ENCODE measurements around the gene GOLGA6D.
"Not testable (repeated sequence)": the region's sequence is repeated elsewhere in the genome, so short reads cannot be mapped to it uniquely, and the experiment has no call there.

Gene GOLGA6D

GRCh38 chr15:75307778-75308390 lies 25.2 kb downstream of the GOLGA6D start:
- peak; percentile 76 for ATAC-seq
- TF ChIP-seq GLIS3 (CRISPR knock-in tag; IDR thresholded peaks at IDR 0.05), result no peak
- no peak for TF ChIP-seq ZNF70 (CRISPR knock-in tag; IDR thresholded peaks at IDR 0.05)

GRCh38 chr15:75309711-75310110 lies 27.1 kb downstream of the GOLGA6D start:
- TF ChIP-seq ZNF70 (CRISPR knock-in tag; IDR thresholded peaks at IDR 0.05) (no peak), ISL1 (CRISPR knock-in tag; IDR thresholded peaks at IDR 0.05) (no peak), CREB5 (CRISPR knock-in tag; IDR thresholded peaks at IDR 0.05; ENCODE audit: low read depth) (no peak), ZNF565 (CRISPR knock-in tag; conservative IDR thresholded peaks at IDR 0.05; ENCODE audit: low read depth) (no peak), POU6F1 (CRISPR knock-in tag; IDR thresholded peaks at IDR 0.05; ENCODE audit: borderline replicate concordance, low read depth) (no peak), ARNTL (CRISPR knock-in tag; IDR thresholded peaks at IDR 0.05; ENCODE audit: borderline replicate concordance, low read depth) (no peak), ZC3H10 (CRISPR knock-in tag; IDR thresholded peaks at IDR 0.05) (no peak), TOX (CRISPR knock-in tag; IDR thresholded peaks at IDR 0.05; ENCODE audit: borderline replicate concordance) (no peak), TCF4 (CRISPR knock-in tag; IDR thresholded peaks at IDR 0.05; ENCODE audit: borderline replicate concordance) (no peak), ESRRG (CRISPR knock-in tag; IDR thresholded peaks at IDR 0.05) (no peak), PATZ1 (CRISPR knock-in tag; IDR thresholded peaks at IDR 0.05; ENCODE audit: borderline replicate concordance) (no peak), ZFP30 (CRISPR knock-in tag; IDR thresholded peaks at IDR 0.05) (no peak), ZNF8 (CRISPR knock-in tag; IDR thresholded peaks at IDR 0.05) (no peak), GLIS3 (CRISPR knock-in tag; IDR thresholded peaks at IDR 0.05) (no peak), BACH2 (CRISPR knock-in tag; IDR thresholded peaks at IDR 0.05; ENCODE audit: borderline replicate concordance) (no peak), ZFP3 (CRISPR knock-in tag; IDR thresholded peaks at IDR 0.05) (no peak), CSDC2 (CRISPR knock-in tag; IDR thresholded peaks at IDR 0.05) (no peak), SNAI2 (CRISPR knock-in tag; IDR thresholded peaks at IDR 0.05) (no peak)
- TF ChIP-seq, protein P1, sequence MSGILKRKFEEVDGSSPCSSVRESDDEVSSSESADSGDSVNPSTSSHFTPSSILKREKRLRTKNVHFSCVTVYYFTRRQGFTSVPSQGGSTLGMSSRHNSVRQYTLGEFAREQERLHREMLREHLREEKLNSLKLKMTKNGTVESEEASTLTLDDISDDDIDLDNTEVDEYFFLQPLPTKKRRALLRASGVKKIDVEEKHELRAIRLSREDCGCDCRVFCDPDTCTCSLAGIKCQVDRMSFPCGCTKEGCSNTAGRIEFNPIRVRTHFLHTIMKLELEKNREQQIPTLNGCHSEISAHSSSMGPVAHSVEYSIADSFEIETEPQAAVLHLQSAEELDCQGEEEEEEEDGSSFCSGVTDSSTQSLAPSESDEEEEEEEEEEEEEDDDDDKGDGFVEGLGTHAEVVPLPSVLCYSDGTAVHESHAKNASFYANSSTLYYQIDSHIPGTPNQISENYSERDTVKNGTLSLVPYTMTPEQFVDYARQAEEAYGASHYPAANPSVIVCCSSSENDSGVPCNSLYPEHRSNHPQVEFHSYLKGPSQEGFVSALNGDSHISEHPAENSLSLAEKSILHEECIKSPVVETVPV (CRISPR knock-in tag; IDR thresholded peaks at IDR 0.05), result no peak
- no peak for ATAC-seq

GRCh38 chr15:75312548-75312947 lies 29.9 kb downstream of the GOLGA6D start:
- not testable (repeated sequence) for ATAC-seq

DNA sequence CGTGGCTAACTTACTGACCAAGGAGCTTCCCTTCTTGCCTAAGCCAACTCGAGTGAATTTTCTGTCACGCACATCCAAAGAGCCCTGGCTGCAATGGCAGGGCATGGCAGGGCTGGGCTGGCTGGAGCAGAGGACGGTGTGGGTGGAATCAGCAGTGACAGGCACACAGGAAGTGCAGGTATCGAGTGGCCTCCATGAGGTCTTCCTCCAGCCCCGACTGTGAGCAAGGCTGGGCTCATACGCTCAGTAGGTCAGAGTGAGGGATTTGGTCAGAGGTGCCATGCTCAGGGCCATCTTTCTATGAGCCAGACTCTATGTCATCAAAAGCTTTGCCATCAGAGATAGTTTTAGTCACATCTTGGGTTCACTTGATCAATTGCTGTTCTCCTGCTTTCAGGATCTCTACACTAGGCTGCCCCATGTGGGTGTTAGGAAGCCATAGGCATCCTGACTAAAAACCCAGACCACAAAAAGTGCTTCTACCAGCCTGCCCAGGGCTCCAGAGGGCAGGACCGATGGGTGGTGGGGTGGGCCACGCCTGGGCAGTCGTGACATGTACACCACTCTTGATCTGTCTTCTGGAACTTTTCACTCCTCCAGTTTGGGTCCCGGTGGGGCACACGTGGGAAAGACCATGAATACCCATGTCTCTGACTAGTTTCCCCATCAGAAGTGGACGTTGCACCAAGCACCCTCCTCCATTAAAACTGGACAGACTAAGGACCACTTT lies 30.6 kb downstream of the GOLGA6D start:
- TF ChIP-seq TSHZ2 (CRISPR knock-in tag; IDR thresholded peaks at IDR 0.05) (no peak), ZNF70 (CRISPR knock-in tag; IDR thresholded peaks at IDR 0.05) (no peak), TCF4 (CRISPR knock-in tag; IDR thresholded peaks at IDR 0.05; ENCODE audit: borderline replicate concordance) (no peak), ZFP30 (CRISPR knock-in tag; IDR thresholded peaks at IDR 0.05) (no peak), PPARA (CRISPR knock-in tag; IDR thresholded peaks at IDR 0.05; ENCODE audit: borderline replicate concordance) (no peak), GLIS3 (CRISPR knock-in tag; IDR thresholded peaks at IDR 0.05) (no peak), POU6F1 (CRISPR knock-in tag; IDR thresholded peaks at IDR 0.05; ENCODE audit: borderline replicate concordance, low read depth) (no peak), ZNF8 (CRISPR knock-in tag; IDR thresholded peaks at IDR 0.05) (no peak), RARB (CRISPR knock-in tag; IDR thresholded peaks at IDR 0.05) (no peak), ZC3H10 (CRISPR knock-in tag; IDR thresholded peaks at IDR 0.05) (no peak), ZNF565 (CRISPR knock-in tag; conservative IDR thresholded peaks at IDR 0.05; ENCODE audit: low read depth) (no peak)

More for the DNA sequence above, 30.6 kb downstream of the GOLGA6D start:
- ATAC-seq, result no peak
